ENCODE results near the gene SKI.

SKI gene

GRCh38 chr1:2194319-2194897, 33.7 kb upstream of the SKI start, which contains the start of gene FAAP20:
TSS of gene FAAP20 (minus strand) at chr1:2194772. CDS start at chr1:2194749, 23 bp downstream.
- DNase-seq, result peak; percentile 75

- peak; percentile 88 for DNase-seq
Measured at GRCh38 chr1:2194898-2195673, 33.0 kb upstream of the SKI start.

GRCh38 chr1:2195785-2196184, 32.3 kb upstream of the SKI start:
- no peak for DNase-seq

GRCh38 chr1:2196901-2197638, 31.0 kb upstream of the SKI start:
- DNase-seq, result no peak

- DNase-seq, result no peak
Measured at GRCh38 chr1:2197707-2198165, 30.4 kb upstream of the SKI start.

GRCh38 chr1:2198571-2198970, 29.5 kb upstream of the SKI start:
- DNase-seq, result no peak

GRCh38 chr1:2199042-2199810, 28.9 kb upstream of the SKI start:
- peak; percentile 94 for DNase-seq

GRCh38 chr1:2200308-2200943, 27.7 kb upstream of the SKI start:
- DNase-seq, result no peak

GRCh38 chr1:2201062-2201461, 27.1 kb upstream of the SKI start:
- no peak for DNase-seq

- no peak for DNase-seq
Measured at GRCh38 chr1:2202008-2202575, 26.0 kb upstream of the SKI start.

- no peak for DNase-seq
Measured at GRCh38 chr1:2202843-2203601, 25.1 kb upstream of the SKI start.

- DNase-seq, result no peak
Measured at GRCh38 chr1:2203671-2204414, 24.3 kb upstream of the SKI start.

- no peak for DNase-seq
Measured at GRCh38 chr1:2204415-2205190, 23.5 kb upstream of the SKI start.

GRCh38 chr1:2205191-2205952, 22.7 kb upstream of the SKI start:
- DNase-seq, result peak; percentile 96

GRCh38 chr1:2206813-2207487, 21.2 kb upstream of the SKI start:
- no peak for DNase-seq

- peak; percentile 91 for DNase-seq
Measured at GRCh38 chr1:2208309-2209239, 19.5 kb upstream of the SKI start.

Measured in fibroblast of skin of scalp (primary cell).